Measurements from ENCODE around the gene FAM184B.

The FAM184B gene

GRCh38 chr4:17771284-17771908 is 10.0 kb downstream of the FAM184B start:
- no peak overlapping the region for H3K9ac ChIP-seq (ENCODE audit: low read depth, low read length)
- H3K27me3 ChIP-seq (ENCODE audit: insufficient read depth, low read length), result no peaks in the 10 kb centered on the region
- H3K9me3 ChIP-seq (ENCODE audit: insufficient read depth, low read depth, low read length), result peaks cover 4% of the 10 kb centered on the region; the same call in 1 of the 2 replicates
- H3K4me3 ChIP-seq (ENCODE audit: low read length), result no peak overlapping the region
- no peak overlapping the region for H3K27ac ChIP-seq (ENCODE audit: low read depth, low read length)
- no peaks in the 10 kb centered on the region for H3K36me3 ChIP-seq (ENCODE audit: insufficient read depth, low read length)
- 90% methylated on average over 8 of the region's 8 CpGs for WGBS
- no peaks in the 10 kb centered on the region for H3K4me1 ChIP-seq (ENCODE audit: insufficient read depth, low read length)

GRCh38 chr4:17770845-17771244 is 10.6 kb downstream of the FAM184B start:
- H3K4me3 ChIP-seq (ENCODE audit: low read length), result no peak overlapping the region
- H3K9me3 ChIP-seq (ENCODE audit: insufficient read depth, low read depth, low read length), result peaks cover 4% of the 10 kb centered on the region; the same call in 1 of the 2 replicates
- no peak overlapping the region for H3K27ac ChIP-seq (ENCODE audit: low read depth, low read length)
- H3K9ac ChIP-seq (ENCODE audit: low read depth, low read length), result no peak overlapping the region
- no peaks in the 10 kb centered on the region for H3K27me3 ChIP-seq (ENCODE audit: insufficient read depth, low read length)
- H3K4me1 ChIP-seq (ENCODE audit: insufficient read depth, low read length), result no peaks in the 10 kb centered on the region
- no peaks in the 10 kb centered on the region for H3K36me3 ChIP-seq (ENCODE audit: insufficient read depth, low read length)
- 89% methylated on average over 4 of the region's 4 CpGs for WGBS

GRCh38 chr4:17769406-17770174 is 11.8 kb downstream of the FAM184B start:
- Histone ChIP-seq H3K36me3 (ENCODE audit: insufficient read depth, low read length) (no peaks in the 10 kb centered on the region), H3K9ac (ENCODE audit: low read depth, low read length) (no peak overlapping the region), H3K27me3 (ENCODE audit: insufficient read depth, low read length) (no peaks in the 10 kb centered on the region), H3K27ac (ENCODE audit: low read depth, low read length) (no peak overlapping the region), H3K4me3 (ENCODE audit: low read length) (no peak overlapping the region), H3K4me1 (ENCODE audit: insufficient read depth, low read length) (no peaks in the 10 kb centered on the region), H3K9me3 (ENCODE audit: insufficient read depth, low read depth, low read length) (peaks cover 4% of the 10 kb centered on the region; the same call in 1 of the 2 replicates)
- WGBS, result 82% methylated on average over 5 of the region's 8 CpGs

- H3K9me3 ChIP-seq (ENCODE audit: insufficient read depth, low read depth, low read length), result peaks cover 4% of the 10 kb centered on the region; the same call in 1 of the 2 replicates
- no peaks in the 10 kb centered on the region for H3K27me3 ChIP-seq (ENCODE audit: insufficient read depth, low read length)
- H3K4me1 ChIP-seq (ENCODE audit: insufficient read depth, low read length), result no peaks in the 10 kb centered on the region
- H3K4me3 ChIP-seq (ENCODE audit: low read length), result no peak overlapping the region
- no peak overlapping the region for H3K27ac ChIP-seq (ENCODE audit: low read depth, low read length)
- WGBS, result 95% methylated on average over 33 of the region's 33 CpGs
- no peak overlapping the region for H3K9ac ChIP-seq (ENCODE audit: low read depth, low read length)
- H3K36me3 ChIP-seq (ENCODE audit: insufficient read depth, low read length), result no peaks in the 10 kb centered on the region
Measured at GRCh38 chr4:17766826-17767458, 14.5 kb downstream of the FAM184B start.

GRCh38 chr4:17765514-17766286 is 15.7 kb downstream of the FAM184B start:
- no peak overlapping the region for H3K9ac ChIP-seq (ENCODE audit: low read depth, low read length)
- WGBS, result 91% methylated on average over 11 of the region's 11 CpGs
- H3K27me3 ChIP-seq (ENCODE audit: insufficient read depth, low read length), result no peaks in the 10 kb centered on the region
- no peaks in the 10 kb centered on the region for H3K4me1 ChIP-seq (ENCODE audit: insufficient read depth, low read length)
- H3K4me3 ChIP-seq (ENCODE audit: low read length), result no peak overlapping the region
- H3K36me3 ChIP-seq (ENCODE audit: insufficient read depth, low read length), result no peaks in the 10 kb centered on the region
- H3K27ac ChIP-seq (ENCODE audit: low read depth, low read length), result no peak overlapping the region
- peaks cover 4% of the 10 kb centered on the region; the same call in 1 of the 2 replicates for H3K9me3 ChIP-seq (ENCODE audit: insufficient read depth, low read depth, low read length)

- Histone ChIP-seq H3K27me3 (ENCODE audit: insufficient read depth, low read length) (no peaks in the 10 kb centered on the region), H3K36me3 (ENCODE audit: insufficient read depth, low read length) (no peaks in the 10 kb centered on the region)
Measured at GRCh38 chr4:17763931-17764330, 17.5 kb downstream of the FAM184B start.

GRCh38 chr4:17763416-17763815 is 18.0 kb downstream of the FAM184B start:
- Histone ChIP-seq H3K9me3 (ENCODE audit: insufficient read depth, low read depth, low read length) (peaks cover 4% of the 10 kb centered on the region; the same call in 1 of the 2 replicates), H3K4me1 (ENCODE audit: insufficient read depth, low read length) (no peaks in the 10 kb centered on the region), H3K27ac (ENCODE audit: low read depth, low read length) (no peak overlapping the region), H3K27me3 (ENCODE audit: insufficient read depth, low read length) (no peaks in the 10 kb centered on the region), H3K9ac (ENCODE audit: low read depth, low read length) (no peak overlapping the region), H3K4me3 (ENCODE audit: low read length) (no peak overlapping the region), H3K36me3 (ENCODE audit: insufficient read depth, low read length) (no peaks in the 10 kb centered on the region)
- WGBS, result 91% methylated on average over 3 of the region's 3 CpGs

More at GRCh38 chr4:17763931-17764330, 17.5 kb downstream of the FAM184B start:
- H3K9me3 ChIP-seq (ENCODE audit: insufficient read depth, low read depth, low read length), result peaks cover 4% of the 10 kb centered on the region; the same call in 1 of the 2 replicates
- 84% methylated on average over 5 of the region's 5 CpGs for WGBS
- no peaks in the 10 kb centered on the region for H3K4me1 ChIP-seq (ENCODE audit: insufficient read depth, low read length)
- H3K27ac ChIP-seq (ENCODE audit: low read depth, low read length), result no peak overlapping the region
- H3K9ac ChIP-seq (ENCODE audit: low read depth, low read length), result no peak overlapping the region
- H3K4me3 ChIP-seq (ENCODE audit: low read length), result no peak overlapping the region

GRCh38 chr4:17762726-17763125 is 18.7 kb downstream of the FAM184B start:
- H3K27ac ChIP-seq (ENCODE audit: low read depth, low read length), result no peak overlapping the region
- 90% methylated on average over 1 of the region's 1 CpG for WGBS

GRCh38 chr4:17761062-17761461 is 20.4 kb downstream of the FAM184B start:
- H3K4me3 ChIP-seq (ENCODE audit: low read length), result no peak overlapping the region
- WGBS, result 69% methylated on average over 1 of the region's 1 CpG
- no peaks in the 10 kb centered on the region for H3K36me3 ChIP-seq (ENCODE audit: insufficient read depth, low read length)
- H3K27me3 ChIP-seq (ENCODE audit: insufficient read depth, low read length), result no peaks in the 10 kb centered on the region
- no peak overlapping the region for H3K27ac ChIP-seq (ENCODE audit: low read depth, low read length)
- H3K9me3 ChIP-seq (ENCODE audit: insufficient read depth, low read depth, low read length), result no peaks in the 10 kb centered on the region
- no peak overlapping the region for H3K9ac ChIP-seq (ENCODE audit: low read depth, low read length)
- H3K4me1 ChIP-seq (ENCODE audit: insufficient read depth, low read length), result no peaks in the 10 kb centered on the region

More at GRCh38 chr4:17762726-17763125, 18.7 kb downstream of the FAM184B start:
- H3K4me3 ChIP-seq (ENCODE audit: low read length), result no peak overlapping the region
- no peak overlapping the region for H3K9ac ChIP-seq (ENCODE audit: low read depth, low read length)
- no peaks in the 10 kb centered on the region for H3K4me1 ChIP-seq (ENCODE audit: insufficient read depth, low read length)
- H3K9me3 ChIP-seq (ENCODE audit: insufficient read depth, low read depth, low read length), result peaks cover 4% of the 10 kb centered on the region; the same call in 1 of the 2 replicates
- H3K36me3 ChIP-seq (ENCODE audit: insufficient read depth, low read length), result no peaks in the 10 kb centered on the region
- H3K27me3 ChIP-seq (ENCODE audit: insufficient read depth, low read length), result no peaks in the 10 kb centered on the region

GRCh38 chr4:17760626-17761025 is 20.8 kb downstream of the FAM184B start:
- 43% methylated on average over 6 of the region's 6 CpGs for WGBS

More at GRCh38 chr4:17760626-17761025, 20.8 kb downstream of the FAM184B start:
- no peaks in the 10 kb centered on the region for H3K9me3 ChIP-seq (ENCODE audit: insufficient read depth, low read depth, low read length)
- no peak overlapping the region for H3K9ac ChIP-seq (ENCODE audit: low read depth, low read length)
- no peaks in the 10 kb centered on the region for H3K4me1 ChIP-seq (ENCODE audit: insufficient read depth, low read length)
- H3K4me3 ChIP-seq (ENCODE audit: low read length), result no peak overlapping the region
- H3K27ac ChIP-seq (ENCODE audit: low read depth, low read length), result no peak overlapping the region
- no peaks in the 10 kb centered on the region for H3K36me3 ChIP-seq (ENCODE audit: insufficient read depth, low read length)
- no peaks in the 10 kb centered on the region for H3K27me3 ChIP-seq (ENCODE audit: insufficient read depth, low read length)
